GM21390 (cell line): ENCODE data around the gene PHF12.
"Not testable (repeated sequence)": the region's sequence is repeated elsewhere in the genome, so short reads cannot be mapped to it uniquely, and the experiment has no call there.

Source experiments
- ATAC-seq: cut with Tn5 transposase; IDR thresholded peaks from one replicate; pipeline ENCODE4 v1.9.1; 2021; ENCODE audit not compliant: unreplicated experiment

PHF12 gene

GRCh38 chr17:28935744-28936460 is 15.4 kb downstream of the PHF12 start:
- no peak for ATAC-seq

- not testable (repeated sequence) for ATAC-seq
These were observed 16.8 kb downstream of the PHF12 start for GRCh38 chr17:28934508-28934907.

- no peak for ATAC-seq
These were observed 21.5 kb downstream of the PHF12 start for GRCh38 chr17:28929787-28930186.

- no peak for ATAC-seq
These were observed 23.3 kb downstream of the PHF12 start for GRCh38 chr17:28928061-28928460.

- no peak for ATAC-seq
These were observed 24.5 kb downstream of the PHF12 start for GRCh38 chr17:28926786-28927185.

- no peak for ATAC-seq
These were observed 25.0 kb downstream of the PHF12 start for GRCh38 chr17:28926366-28926765.

GRCh38 chr17:28925912-28926365 is 25.4 kb downstream of the PHF12 start:
- ATAC-seq, result no peak

- ATAC-seq, result no peak
These were observed 31.1 kb downstream of the PHF12 start for GRCh38 chr17:28920201-28920600.

GRCh38 chr17:28918295-28918694 is 33.0 kb downstream of the PHF12 start:
- no peak for ATAC-seq

GRCh38 chr17:28917465-28917864 is 33.9 kb downstream of the PHF12 start:
- no peak for ATAC-seq

- ATAC-seq, result no peak
These were observed 34.3 kb downstream of the PHF12 start for GRCh38 chr17:28917029-28917428.

GRCh38 chr17:28916302-28916934 is 34.9 kb downstream of the PHF12 start:
- ATAC-seq, result no peak

- ATAC-seq, result no peak
These were observed 38.4 kb downstream of the PHF12 start for GRCh38 chr17:28912938-28913333.

- ATAC-seq, result no peak
These were observed 38.9 kb downstream of the PHF12 start for GRCh38 chr17:28912281-28912937.

- ATAC-seq, result no peak
These were observed 39.8 kb downstream of the PHF12 start for GRCh38 chr17:28911411-28912045.

- ATAC-seq, result no peak
These were observed 40.8 kb downstream of the PHF12 start for GRCh38 chr17:28910534-28910933.

GRCh38 chr17:28908640-28909167 is 42.6 kb downstream of the PHF12 start:
- no peak for ATAC-seq

GRCh38 chr17:28907709-28908475 is 43.4 kb downstream of the PHF12 start:
- ATAC-seq, result no peak

- no peak for ATAC-seq
These were observed 44.4 kb downstream of the PHF12 start for GRCh38 chr17:28906706-28907438.

- no peak for ATAC-seq
These were observed 45.0 kb downstream of the PHF12 start for GRCh38 chr17:28906276-28906675.
